OCI-LY7 (cell line): Measurements from ENCODE around the gene IHH.

Source experiments
- EZH2phosphoT487 ChIP-seq: fragments of 200-600 bp; sonication (generic); IDR thresholded peaks from 2 replicates; pipeline ENCODE4 v1.6.1; 2018; ENCODE audit warnings: low read depth, borderline replicate concordance, mild to moderate bottlenecking, mixed run types, antibody characterized with exemption, low read length, moderate library complexity, mixed read lengths
- TF ChIP-seq, protein P1 (sequence below): fragments of 200-600 bp; sonication (generic); conservative IDR thresholded peaks from 2 replicates; pipeline ENCODE4 v1.5.1; 2014; ENCODE audit warnings: mild to moderate bottlenecking, antibody characterized with exemption, low read length, moderate library complexity, mixed read lengths

DNA sequence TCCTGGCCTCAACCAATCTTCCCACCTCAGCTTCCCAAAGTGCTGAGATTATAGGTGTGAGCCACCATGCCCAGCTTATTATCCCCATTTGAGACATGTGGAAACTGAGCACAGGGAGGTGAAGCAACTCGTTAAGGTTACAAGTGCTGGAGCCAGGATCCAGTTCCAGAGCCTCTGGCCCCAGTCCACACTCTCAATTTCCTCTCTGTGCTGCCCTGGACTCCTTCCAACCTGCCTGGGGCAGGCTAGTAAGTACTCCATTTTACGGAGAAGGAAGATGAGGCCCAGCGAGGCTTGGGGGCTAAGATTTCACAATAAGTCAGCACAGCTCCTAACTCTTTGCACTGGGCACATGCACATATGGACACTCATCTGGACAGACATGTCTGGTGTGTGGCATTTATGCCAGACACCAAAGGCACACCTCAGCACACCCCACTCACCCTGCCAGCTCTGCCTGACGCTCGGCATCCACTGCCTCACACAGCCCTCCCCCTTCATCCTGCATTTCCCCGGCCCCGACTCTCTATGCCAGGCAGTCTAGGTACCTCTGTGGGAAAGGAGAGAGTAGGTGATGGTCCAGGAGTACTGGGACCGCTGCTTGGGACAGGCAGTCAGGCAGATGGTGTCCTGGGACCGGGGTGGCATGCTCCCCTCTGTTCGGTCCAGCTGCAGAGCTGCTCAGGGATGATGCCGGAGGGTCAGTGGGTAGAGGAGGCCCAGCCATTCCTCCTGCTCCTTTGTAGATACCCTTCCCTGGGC, 39.9 kb downstream of the IHH start:
- TF ChIP-seq, protein P1, sequence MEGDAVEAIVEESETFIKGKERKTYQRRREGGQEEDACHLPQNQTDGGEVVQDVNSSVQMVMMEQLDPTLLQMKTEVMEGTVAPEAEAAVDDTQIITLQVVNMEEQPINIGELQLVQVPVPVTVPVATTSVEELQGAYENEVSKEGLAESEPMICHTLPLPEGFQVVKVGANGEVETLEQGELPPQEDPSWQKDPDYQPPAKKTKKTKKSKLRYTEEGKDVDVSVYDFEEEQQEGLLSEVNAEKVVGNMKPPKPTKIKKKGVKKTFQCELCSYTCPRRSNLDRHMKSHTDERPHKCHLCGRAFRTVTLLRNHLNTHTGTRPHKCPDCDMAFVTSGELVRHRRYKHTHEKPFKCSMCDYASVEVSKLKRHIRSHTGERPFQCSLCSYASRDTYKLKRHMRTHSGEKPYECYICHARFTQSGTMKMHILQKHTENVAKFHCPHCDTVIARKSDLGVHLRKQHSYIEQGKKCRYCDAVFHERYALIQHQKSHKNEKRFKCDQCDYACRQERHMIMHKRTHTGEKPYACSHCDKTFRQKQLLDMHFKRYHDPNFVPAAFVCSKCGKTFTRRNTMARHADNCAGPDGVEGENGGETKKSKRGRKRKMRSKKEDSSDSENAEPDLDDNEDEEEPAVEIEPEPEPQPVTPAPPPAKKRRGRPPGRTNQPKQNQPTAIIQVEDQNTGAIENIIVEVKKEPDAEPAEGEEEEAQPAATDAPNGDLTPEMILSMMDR: no peak
- no peak for TF ChIP-seq EZH2phosphoT487
